ENCODE measurements around the gene UBE2E2.

- TF ChIP-seq CTCF (IDR thresholded peaks at IDR 0.05; ENCODE audit: poor library complexity, severe bottlenecking) (no peak), EP300 (conservative IDR thresholded peaks at IDR 0.05; ENCODE audit: poor library complexity, severe bottlenecking) (no peak), MXI1 (conservative IDR thresholded peaks at IDR 0.05; ENCODE audit: poor library complexity, severe bottlenecking) (no peak), SMC3 (conservative IDR thresholded peaks at IDR 0.05; ENCODE audit: poor library complexity) (no peak), REST (IDR thresholded peaks at IDR 0.05; ENCODE audit: borderline replicate concordance) (no peak), POLR2AphosphoS5 (IDR thresholded peaks at IDR 0.05) (no peak)
Measured at GRCh38 chr3:23439080-23439479, 236.0 kb downstream of the UBE2E2 start.
